Hematopoietic multipotent progenitor cell (in vitro differentiated cells): ENCODE results near the gene DAZL. TPM values are rescaled to one million over a fixed set of nuclear protein-coding genes. Genes with fewer than 3 reads are reported as not detected.
A peak's percentile ranks its signal among the peaks of the same experiment; 100 is the strongest.
"Not testable (repeated sequence)": the region's sequence is repeated elsewhere in the genome, so short reads cannot be mapped to it uniquely, and the experiment has no call there.

Experiments
- DNase-seq, 3 donors: peaks; one replicate each; pipeline ENCODE4 v3.0.0-alpha.2; 2011 to 2015; ENCODE audit warnings: low read depth in 2 of 3, low spot score in 2 of 3
- total RNA-seq: library from RNA; depleted of rRNA; stranded (reverse); fragments of >200 nt; gene quantifications from one replicate; pipeline ENCODE4 v1.2.3, GENCODE V29; 2012

DAZL gene, protein sequence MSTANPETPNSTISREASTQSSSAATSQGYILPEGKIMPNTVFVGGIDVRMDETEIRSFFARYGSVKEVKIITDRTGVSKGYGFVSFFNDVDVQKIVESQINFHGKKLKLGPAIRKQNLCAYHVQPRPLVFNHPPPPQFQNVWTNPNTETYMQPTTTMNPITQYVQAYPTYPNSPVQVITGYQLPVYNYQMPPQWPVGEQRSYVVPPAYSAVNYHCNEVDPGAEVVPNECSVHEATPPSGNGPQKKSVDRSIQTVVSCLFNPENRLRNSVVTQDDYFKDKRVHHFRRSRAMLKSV
- total RNA-seq: not detected

DNA sequence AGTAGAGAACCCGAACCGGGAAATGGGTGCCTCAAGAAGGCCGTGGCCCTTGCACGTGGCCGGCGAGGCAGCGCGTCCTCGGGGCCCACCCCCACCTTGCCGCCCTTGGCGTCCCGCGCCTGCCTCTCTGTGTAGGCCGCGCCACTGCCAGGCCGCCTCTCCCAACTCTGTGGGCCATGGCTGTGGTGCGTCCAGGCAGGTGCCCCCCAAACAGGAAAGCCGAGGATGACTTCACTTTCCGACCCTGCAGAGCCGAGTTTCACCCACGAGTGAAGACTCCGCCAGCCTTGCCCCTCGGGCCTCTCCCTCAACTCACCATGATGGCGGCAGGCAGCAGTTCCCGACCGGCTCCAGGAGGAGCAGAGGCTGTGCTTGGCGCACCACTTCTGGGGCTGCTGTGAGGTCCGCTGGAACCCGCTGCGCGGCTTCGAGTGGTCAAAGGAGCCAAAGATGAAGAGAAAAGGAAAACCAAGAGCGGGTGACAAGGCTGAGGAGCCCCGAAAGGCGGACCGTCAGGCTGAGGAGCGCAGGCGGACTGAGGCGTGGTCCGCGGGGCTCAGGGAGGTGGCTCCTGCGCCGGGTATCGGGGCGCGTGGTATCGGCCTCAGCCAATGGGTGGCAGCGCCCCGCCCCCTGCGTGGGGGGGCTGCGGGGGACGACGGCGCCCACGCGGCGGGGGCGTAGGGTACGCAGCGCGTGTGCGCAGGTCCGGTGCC is at the start of gene DAZL:
Gene DAZL, minus strand, starts transcription at position 537 of the 716 bp plus-strand sequence. Its CDS starts 218 bp downstream, at position 319.
- DNase-seq: no peak

DNA sequence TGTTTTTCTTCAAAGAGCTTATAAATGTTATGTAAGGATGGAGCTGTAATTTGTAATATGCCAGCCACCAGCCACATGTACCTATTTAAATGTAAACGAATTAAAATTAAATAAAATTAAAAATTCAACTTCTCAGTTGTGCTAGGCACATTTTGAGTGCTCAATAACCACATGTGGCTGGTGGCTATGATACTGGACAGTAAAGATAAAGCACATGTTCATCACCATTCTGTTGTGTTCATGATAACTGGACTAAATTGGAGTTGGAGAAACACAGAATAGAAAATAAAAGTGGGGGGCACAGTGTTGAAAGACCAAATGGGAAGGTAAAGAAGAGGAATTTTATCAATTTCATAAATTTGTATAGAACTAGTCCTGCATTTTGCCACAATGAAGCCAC is 49.8 kb upstream of the DAZL start:
- DNase-seq: no peak

DNA sequence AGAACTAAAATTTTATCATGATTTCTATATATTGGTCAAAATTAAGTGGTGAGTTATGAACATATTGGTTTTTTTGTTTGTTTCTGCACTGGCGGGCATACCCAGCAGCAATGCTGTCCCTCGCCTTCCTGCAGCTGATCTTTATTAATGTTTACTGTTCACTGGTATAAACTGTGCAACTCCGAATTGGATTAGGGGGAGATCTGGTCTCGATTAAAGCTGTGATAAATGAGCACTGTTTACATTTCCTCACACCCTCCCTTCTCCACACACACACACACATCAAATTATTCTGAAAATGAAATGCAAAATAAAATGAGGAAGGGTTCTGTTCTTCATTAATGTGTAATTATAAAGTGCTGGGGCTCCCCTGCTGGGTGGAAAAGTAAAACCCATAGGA is 48.5 kb upstream of the DAZL start:
- DNase-seq: no peak

DNA sequence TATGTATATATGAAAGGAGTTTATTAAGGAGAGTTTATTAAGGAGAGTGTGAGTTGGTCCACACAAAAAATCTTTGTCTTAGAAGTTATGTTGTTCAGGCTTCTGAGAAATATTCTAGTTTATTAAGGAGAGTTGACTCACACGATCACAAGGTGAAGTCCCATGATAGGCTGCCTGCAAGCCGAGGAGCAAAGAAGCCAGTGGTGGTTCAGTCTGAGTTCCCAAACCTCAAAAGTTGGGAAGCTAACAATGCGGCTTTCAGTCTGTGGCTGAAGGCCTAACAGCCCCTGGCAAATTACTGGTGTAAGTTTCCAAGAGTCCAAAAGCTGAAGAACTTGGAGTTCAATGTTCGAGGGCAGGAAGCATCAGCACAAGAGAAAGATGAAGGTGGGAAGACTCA is 42.4 kb upstream of the DAZL start:
- DNase-seq: no peak

DNA sequence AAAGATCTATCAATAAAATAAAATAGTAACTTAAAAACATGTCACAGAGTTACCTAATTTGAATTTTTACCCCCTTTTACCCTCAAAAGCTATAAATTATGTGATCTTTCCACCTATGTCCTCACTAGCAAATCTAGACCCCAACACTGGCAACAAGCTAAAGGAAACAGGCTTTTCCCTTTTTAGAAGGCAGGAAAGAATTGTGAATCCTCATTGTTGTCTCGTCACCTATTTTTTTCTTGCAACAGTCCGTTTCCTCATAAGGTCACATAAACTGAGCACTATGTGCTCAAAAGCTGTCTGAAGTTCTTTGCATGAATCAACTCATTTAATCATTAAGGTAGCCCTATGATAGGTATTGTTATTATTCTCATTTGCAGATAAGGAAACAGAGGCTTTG is 34.6 kb upstream of the DAZL start:
- DNase-seq: no peak

DNA sequence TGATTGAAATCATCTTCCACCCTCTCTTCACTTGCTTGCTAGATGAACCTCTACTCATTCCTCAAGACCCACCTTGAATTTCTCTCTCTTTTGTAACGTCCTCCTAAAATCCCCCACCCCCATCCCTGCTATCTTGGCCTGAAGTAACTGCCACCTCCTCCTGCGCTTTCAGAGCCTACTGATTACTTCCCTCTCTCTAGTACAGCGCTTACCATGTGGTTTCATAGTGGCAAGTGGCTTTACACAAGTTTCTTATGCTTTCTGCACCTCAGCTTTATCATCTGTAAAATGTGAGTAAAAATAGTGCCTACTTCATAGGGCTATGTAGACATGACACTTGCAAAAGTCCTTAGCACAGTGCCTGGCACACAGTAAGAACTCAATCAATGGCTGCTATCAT is 28.7 kb upstream of the DAZL start:
- no peak for DNase-seq

DNA sequence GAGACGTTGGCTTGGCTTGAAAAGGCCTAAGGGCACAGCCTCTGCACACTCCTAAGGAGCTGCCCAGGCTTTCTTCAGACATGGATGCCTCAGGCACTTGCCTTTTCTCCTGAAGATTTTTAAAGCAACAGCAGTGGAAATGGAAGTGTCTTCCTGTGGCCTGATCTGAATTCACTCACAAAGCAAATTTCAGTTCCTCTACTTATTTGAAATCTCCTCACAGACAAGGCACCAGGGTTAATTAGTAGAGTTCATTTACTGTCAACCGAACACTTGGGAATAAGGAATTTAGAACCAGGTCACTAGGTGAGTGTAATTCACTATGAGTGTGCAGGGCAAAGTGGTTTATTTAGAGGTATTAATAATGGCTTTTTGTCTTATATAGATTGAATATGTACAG is 27.2 kb upstream of the DAZL start:
- no peak for DNase-seq

DNA sequence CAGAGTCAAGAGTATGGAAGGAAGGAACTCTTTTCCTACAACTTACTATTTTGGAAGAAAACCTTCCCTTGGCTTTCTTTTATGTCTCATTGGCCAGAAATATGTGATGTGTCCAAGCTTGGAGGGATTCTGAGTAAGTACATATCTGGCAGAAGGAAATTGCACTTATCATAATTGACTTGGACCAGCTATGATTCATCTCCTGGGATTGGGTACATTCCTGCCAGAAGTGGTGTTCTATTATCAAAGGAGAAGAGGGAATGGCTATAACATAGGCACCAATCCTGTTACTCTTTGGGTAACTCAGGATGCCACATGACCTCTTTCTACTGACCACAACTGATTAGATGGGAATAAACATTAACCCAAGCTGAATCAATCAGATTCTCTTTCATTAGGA is 13.5 kb upstream of the DAZL start:
- no peak for DNase-seq

DNA sequence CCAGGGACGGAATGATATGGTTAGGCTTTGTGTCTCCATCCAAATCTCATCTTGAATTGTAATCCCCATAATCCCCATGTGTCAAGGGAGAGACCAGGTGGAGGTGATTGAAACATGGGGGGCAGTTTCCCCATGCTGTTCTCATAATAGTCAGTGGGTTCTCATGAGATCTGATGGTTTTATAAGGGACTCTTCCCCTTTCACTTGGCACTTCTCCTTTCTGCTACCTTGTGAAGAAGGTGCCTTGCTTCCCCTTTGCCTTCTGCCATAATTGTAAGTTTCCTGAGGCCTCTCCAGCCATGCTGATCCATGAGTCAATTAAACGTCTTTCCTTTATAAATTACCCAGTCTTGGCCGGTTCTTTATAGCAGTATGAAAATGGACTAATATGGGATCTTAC is 11.9 kb upstream of the DAZL start:
- DNase-seq: not testable (repeated sequence)

DNA sequence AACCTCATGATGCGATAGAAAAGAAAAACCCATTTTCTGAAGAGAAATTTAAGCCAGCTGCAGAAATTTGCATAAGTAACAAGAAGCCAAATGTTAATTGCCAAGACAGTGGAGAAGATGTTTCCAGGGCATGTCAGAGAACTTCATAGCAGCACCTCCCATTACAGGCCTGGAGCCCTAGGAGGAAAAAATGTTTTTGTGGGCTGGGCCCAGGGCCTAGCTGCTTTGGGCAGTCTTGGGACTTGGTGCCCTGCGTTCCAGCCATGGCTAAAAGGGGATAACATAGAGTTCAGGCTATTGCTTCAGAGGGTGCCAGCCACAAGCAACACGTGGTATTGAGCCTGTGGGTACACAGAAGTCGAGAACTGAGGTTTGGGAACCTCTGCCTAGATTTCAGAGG is 10.9 kb upstream of the DAZL start:
- no peak for DNase-seq

DNA sequence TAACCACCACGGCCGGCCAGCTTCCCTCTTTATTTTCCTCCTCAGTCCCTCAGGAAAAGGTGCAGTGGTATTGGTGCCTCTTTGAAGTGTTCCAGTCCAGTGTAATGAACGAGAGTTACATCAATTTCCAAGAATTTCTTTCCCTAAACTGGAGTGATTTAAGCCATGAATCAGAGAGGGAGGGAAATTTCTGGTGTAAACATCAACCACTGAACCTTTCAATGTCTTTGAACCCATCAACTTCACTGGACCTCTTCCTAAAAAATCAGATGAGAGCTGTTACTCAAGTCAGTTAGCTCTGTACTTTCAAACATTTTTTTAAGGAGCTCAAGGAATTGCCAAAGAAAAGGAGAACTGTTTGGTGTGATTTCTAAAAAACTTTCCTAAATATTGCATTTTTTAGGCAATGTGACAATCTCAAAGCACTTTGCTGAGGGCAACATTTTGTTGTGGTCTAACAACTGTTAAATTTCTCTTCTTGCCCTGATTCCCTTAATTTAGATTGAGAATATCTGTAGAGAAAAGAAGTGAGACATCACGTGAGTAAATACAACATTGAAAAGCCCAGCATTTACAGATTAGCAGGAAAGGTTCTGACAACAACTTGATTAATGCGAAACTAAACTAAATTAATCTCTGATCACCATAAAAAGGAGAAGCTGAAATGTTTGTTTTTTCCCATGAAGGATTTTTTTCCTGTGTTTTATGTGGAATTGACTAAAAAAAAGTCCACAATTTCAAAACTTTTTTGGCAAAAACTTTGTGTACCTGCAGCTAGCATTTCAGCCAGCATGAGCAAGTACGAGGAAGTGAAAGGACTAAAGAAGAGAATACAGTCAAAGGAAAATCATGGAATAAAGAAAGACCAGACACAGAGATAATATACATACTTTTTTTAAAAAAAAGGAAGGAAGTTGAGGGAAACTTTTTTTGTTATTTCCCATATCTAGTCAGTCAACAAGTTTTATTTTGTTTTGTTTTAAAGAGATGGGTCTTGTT is 9.1 kb upstream of the DAZL start:
- no peak for DNase-seq

DNA sequence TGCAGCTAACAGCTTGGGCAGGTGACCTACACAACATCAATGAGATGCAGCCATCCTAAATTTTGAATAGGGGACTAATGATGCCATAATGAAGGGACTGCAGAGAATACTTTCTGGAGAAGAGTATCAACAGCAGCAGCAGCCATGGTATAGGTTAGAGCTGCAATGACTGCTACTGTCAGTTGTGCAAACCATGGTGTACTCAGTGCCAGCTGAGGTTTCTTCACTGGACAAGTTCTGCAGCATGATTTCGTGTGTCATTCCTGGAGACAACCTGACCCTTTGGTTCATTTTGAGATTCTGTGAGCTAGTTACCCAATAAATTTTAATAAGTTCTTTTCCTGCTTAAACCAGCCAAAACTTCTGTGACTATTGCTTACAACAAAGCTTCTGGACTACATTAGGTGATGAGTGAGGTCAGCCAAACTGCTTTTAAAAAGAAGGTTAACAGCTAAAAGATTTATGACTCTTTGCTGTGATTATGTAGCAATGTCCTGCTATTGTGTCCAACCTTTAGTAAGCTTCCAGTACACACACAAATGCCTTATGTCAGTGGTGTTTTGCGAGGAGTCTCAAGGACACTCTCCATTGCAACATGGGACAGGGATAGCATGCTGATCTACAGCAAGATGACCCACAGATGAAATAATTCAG is 4.8 kb upstream of the DAZL start:
- no peak for DNase-seq

DNA sequence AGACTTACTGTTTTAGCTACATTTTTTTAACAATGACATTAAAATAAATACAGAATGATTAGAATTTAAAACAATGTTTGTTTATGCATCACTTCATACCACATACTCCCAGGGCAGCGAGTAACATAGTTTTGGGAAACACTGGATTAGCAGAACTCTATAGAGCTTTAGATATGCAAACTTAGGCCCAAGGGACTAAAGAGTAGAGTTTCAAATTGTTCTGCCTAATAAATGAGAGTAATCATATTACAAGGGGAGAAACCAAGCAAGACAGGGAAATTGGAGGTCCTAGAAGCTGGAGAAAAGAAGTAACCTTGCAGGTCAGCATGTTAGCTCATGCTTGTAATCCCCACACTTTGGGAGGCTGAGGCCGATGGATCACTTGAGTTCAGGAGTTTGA is 3.6 kb upstream of the DAZL start:
- no peak for DNase-seq

DNA sequence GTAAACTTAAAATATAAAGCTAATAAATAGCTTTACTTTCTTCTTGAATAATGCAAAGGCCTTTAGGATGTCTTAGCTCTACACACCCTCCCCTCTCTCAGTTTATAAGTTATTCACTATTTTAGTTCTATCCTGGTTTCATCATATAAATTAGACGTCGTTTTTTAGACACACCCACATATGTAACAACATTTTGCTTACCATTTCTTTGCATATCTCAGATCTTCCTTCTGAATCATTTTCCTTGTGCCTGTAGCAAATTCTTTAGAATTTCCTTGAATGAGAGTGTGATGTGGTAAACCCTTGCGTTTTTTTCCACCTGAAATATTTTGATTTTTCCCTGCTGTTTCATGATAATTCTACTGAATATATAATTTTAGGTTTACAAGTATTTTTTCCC is 2.5 kb upstream of the DAZL start:
- no peak for DNase-seq

DNA sequence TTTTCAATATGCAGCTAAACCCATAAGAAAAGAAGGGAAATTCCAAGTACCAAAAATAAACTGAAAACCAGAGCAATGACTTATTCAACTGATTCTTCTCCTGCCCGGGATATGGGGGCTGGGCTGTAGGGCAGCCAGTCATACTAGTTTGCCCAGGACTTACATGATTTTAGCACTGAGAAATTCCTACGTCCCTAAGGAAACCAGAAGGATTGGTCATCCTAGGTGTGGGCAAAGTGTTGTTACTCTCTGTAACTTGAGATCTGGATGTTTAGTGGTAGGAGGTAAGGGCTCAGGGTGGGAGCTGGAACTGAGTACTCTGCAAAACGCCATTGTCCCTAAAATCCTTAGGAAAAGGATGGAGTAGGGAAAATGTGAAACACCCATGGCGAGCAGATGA is 1.2 kb upstream of the DAZL start:
- no peak for DNase-seq

DNA sequence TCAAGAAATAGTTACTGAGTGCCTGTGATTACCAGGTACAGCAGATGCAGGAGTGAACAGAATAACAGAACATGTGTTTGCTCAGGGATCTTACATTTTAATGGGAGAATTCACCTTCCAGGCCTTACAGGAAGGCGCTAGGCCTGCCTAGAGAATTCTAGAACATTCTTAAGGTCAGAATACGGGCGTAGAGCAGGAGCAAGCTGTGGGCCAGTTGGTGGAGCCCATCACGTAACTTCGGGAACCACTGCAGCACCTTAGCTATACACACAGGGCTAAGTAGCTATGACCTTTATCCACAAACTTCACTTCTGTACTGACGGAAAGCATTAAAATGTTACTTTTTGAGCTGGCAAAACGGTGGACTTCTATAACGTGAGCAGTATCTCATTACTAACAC is 743 bp upstream of the DAZL start:
- DNase-seq: no peak

DNA sequence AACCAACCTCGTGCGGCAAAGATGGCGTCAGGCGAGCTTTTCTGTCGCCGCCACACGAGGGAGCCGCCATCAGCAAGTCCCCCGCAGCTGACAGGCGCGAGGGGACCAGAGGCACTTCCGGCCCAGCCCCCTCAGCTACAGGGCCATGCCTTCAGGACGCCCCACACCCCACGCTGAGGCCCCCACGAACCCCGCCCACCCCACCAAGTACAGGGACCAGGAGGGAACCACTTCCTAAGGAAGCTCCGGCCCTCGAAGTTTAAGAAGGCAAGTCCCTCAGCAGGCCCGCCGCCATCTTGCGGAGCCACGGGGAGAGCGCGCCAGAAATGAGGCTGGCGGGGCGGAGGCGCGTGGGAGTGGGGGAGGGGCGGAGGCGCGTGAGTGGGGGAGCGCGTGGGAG is 790 bp downstream of the DAZL start:
- no peak for DNase-seq

DNA sequence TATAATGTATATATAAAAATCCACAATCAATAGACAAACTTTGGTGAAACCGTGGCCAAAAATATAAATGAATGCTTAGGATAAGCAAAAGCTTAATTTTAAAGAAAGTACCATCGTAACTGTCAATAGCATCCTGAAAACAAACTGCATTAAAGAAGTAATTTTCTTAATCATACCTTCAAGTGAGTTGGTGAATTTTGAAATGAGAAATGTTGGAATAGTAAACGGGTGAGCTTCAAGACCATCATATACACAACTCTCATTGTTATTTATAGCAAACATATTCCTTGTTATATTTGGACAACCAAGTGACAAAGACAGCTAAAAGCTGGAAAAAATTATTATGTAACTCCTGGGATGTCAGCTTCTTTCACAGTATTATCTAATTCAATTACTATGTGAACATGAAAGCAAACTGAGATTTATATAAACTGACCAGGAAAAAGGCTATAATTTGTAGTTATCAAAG is 3.7 kb downstream of the DAZL start:
- no peak for DNase-seq

DNA sequence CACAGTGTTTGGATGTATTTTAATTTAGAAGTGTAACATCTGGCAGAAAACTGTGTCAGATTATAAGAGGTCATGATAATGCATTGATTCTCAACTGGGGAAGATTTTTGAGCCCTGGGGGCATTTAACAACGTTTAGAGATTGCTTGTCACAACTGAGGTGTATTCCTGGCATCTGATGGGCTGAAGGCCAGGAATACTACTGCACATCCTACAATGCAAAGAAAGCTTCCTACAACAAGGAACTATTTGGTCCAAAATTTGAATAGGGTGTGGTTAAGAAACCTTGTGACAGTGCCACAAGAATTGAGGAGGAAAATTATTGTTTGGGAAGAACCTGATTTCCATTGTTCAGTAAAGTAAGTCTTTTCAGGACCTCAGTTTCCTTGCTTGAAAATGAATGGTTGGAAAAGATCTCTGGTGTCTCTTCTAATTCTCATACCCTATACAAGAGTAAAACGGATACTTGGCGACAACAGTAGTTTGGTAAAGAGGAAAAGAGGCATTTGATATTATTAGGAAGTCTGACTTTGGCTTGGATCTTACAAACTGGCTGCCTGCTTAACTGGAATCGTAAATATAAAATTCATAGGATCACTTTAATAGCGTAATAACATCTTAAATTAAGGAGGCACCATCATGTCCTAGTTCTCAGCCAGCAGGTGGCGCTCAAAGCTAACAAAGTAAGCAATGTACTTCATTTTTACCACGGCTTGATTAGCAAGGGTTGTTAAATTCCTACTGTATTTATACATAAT is 4.3 kb downstream of the DAZL start:
- peak; percentile 68 to 90 (median 78) for DNase-seq

DNA sequence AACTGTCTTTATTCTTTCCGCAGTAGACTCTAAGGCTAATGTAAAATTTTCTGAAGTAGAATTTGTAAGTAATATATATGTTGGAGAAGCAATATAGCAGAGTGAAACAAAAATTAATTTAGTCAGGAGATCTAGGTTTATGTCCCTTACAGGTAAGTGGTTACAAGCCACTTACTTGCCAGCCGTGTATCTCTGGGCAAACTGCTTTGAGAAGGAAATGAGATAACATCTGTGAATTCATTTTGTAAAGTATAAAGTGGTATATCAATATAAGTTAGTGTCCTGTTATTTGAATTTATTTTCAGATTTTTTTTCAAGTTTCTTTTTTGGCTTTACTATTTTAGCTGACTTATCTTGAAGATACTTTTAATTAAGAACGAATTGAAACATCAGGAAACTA is 5.5 kb downstream of the DAZL start:
- DNase-seq: no peak
